SU-DHL-6 (cell line): ENCODE data around the gene GMPPA.

Experiments used
- EZH2phosphoT487 ChIP-seq: fragments of 200-600 bp; sonication (generic), shearing (Covaris generic); conservative IDR thresholded peaks from 2 replicates; pipeline ENCODE4 v1.6.1; 2018; ENCODE audit warnings: mild to moderate bottlenecking, antibody characterized with exemption, low read length, moderate library complexity, mixed read lengths
- TF ChIP-seq, protein P1 (sequence below): fragments of 200-600 bp; sonication (generic); IDR thresholded peaks from one replicate; pipeline ENCODE4 v1.5.1; 2017; ENCODE audit warnings: antibody characterized with exemption, mild to moderate bottlenecking, low read length, moderate library complexity; ENCODE audit not compliant: insufficient read depth, poor library complexity, severe bottlenecking

DNA sequence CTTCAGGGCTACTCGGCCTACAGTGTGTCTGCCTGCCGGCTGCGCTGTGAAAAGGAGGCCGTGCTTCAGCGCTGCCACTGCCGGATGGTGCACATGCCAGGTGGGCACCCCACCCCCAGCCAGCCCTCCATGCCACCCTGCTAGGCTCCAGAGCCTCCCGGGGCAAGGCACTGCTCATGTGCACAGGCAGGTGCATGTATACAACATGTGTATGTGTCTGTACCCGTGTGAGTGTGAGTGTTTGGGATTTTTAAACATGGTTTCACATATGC is 33.6 kb downstream of the GMPPA start:
- TF ChIP-seq, protein P1, sequence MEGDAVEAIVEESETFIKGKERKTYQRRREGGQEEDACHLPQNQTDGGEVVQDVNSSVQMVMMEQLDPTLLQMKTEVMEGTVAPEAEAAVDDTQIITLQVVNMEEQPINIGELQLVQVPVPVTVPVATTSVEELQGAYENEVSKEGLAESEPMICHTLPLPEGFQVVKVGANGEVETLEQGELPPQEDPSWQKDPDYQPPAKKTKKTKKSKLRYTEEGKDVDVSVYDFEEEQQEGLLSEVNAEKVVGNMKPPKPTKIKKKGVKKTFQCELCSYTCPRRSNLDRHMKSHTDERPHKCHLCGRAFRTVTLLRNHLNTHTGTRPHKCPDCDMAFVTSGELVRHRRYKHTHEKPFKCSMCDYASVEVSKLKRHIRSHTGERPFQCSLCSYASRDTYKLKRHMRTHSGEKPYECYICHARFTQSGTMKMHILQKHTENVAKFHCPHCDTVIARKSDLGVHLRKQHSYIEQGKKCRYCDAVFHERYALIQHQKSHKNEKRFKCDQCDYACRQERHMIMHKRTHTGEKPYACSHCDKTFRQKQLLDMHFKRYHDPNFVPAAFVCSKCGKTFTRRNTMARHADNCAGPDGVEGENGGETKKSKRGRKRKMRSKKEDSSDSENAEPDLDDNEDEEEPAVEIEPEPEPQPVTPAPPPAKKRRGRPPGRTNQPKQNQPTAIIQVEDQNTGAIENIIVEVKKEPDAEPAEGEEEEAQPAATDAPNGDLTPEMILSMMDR: no peak
- TF ChIP-seq EZH2phosphoT487: no peak
